MM.1S (cell line): ENCODE measurements around the gene NTPCR.

Experiments
- CTCF ChIP-seq: fragments of 300-600 bp; sonication (generic); IDR thresholded peaks from 2 replicates; pipeline ENCODE4 v1.5.1; 2016; ENCODE audit warnings: antibody characterized with exemption, low read length, mixed read lengths
- EZH2phosphoT487 ChIP-seq: fragments of 300-600 bp; sonication (generic); IDR thresholded peaks from 2 replicates; pipeline ENCODE4 v1.6.1; 2018; ENCODE audit warnings: antibody characterized with exemption, low read length

GRCh38 chr1:232925421-232926220 is 24.8 kb upstream of the NTPCR start:
- TF ChIP-seq CTCF (no peak), EZH2phosphoT487 (no peak)
